Hepatocyte (in vitro differentiated cells): Measurements from ENCODE around the gene EPC2. TPM values are rescaled to one million over a fixed set of nuclear protein-coding genes. Genes with fewer than 3 reads are reported as not detected.

Experiments used
- DNase-seq: peaks from one replicate; pipeline ENCODE4 v3.0.0-alpha.2; 2016; ENCODE audit warnings: low spot score
- H2AFZ ChIP-seq: fragments of 200-600 bp; sonication (generic); 2 replicates; pipeline ENCODE4 v1.6.0; 2016; ENCODE audit warnings: antibody characterized with exemption, mild to moderate bottlenecking
- H3K27ac ChIP-seq: fragments of 200-600 bp; sonication (generic); 2 replicates; pipeline ENCODE4 v1.5.1; 2016; ENCODE audit warnings: mild to moderate bottlenecking
- H3K27me3 ChIP-seq: fragments of 200-600 bp; sonication (generic); 2 replicates; pipeline ENCODE4 v1.6.1; 2016
- H3K36me3 ChIP-seq: fragments of 200-600 bp; sonication (generic); replicated peaks from 2 replicates; pipeline ENCODE4 v1.5.1; 2016; ENCODE audit warnings: low read depth; ENCODE audit not compliant: insufficient read depth
- H3K4me1 ChIP-seq: fragments of 200-600 bp; sonication (generic); 2 replicates; pipeline ENCODE4 v1.5.1; 2016; ENCODE audit warnings: mild to moderate bottlenecking, moderate library complexity; ENCODE audit not compliant: insufficient read depth
- H3K4me2 ChIP-seq: fragments of 200-600 bp; sonication (generic); 2 replicates; pipeline ENCODE4 v1.6.0; 2016
- H3K4me3 ChIP-seq: fragments of 200-600 bp; sonication (generic); 2 replicates; pipeline ENCODE4 v1.5.1; 2016; ENCODE audit warnings: mild to moderate bottlenecking
- H3K79me2 ChIP-seq: fragments of 200-600 bp; sonication (generic); 2 replicates; pipeline ENCODE4 v1.6.0; 2017; ENCODE audit warnings: mild to moderate bottlenecking
- H3K9me2 ChIP-seq: fragments of 200-600 bp; sonication (generic); replicated peaks from 2 replicates; pipeline ENCODE4 v1.6.0; 2017; ENCODE audit warnings: mild to moderate bottlenecking; ENCODE audit not compliant: insufficient read depth
- H3K9me3 ChIP-seq: fragments of 200-600 bp; sonication (generic); 2 replicates; pipeline ENCODE4 v1.5.1; 2016; ENCODE audit warnings: low read depth, mild to moderate bottlenecking
- H4K20me1 ChIP-seq: fragments of 200-600 bp; sonication (generic); 2 replicates; pipeline ENCODE4 v1.6.0; 2016; ENCODE audit warnings: mild to moderate bottlenecking; ENCODE audit not compliant: insufficient read depth, poor library complexity, severe bottlenecking
- EZH2 ChIP-seq: fragments of 200-600 bp; sonication (generic); IDR thresholded peaks from 2 replicates; pipeline ENCODE4 v1.6.1; 2016; ENCODE audit warnings: antibody characterized with exemption, mild to moderate bottlenecking, borderline replicate concordance
- EZH2phosphoT487 ChIP-seq: fragments of 200-600 bp; sonication (generic); IDR thresholded peaks from one replicate; pipeline ENCODE4 v1.6.1; 2018; ENCODE audit warnings: antibody characterized with exemption, mild to moderate bottlenecking, low read depth, moderate library complexity; ENCODE audit not compliant: unreplicated experiment, severe bottlenecking
- WGBS: methylation state at CpG from one replicate; pipeline ENCODE4 v1.1.6; 2016; ENCODE audit warnings: low lambda C conversion rate; ENCODE audit errors: missing lambda C conversion rate; 5-methylcytosine and 5-hydroxymethylcytosine counted together
- polyA plus RNA-seq: library from polyadenylated mRNA; unstranded; fragments of >200 nt; fragmentation: Nextera tagmentation; extraction: Ambion mirVana; gene quantifications from 2 replicates; pipeline ENCODE4 v1.2.1, GENCODE V29; 2016
- total RNA-seq: library from RNA; depleted of rRNA; stranded (reverse); fragments of >200 nt; gene quantifications from 2 replicates; pipeline ENCODE4 v1.2.3, GENCODE V29; 2014
- TF ChIP-seq, protein P1 (sequence below): fragments of 200-600 bp; sonication (generic); IDR thresholded peaks from 2 replicates; pipeline ENCODE4 v1.5.1; 2016; ENCODE audit warnings: antibody characterized with exemption, mild to moderate bottlenecking; ENCODE audit not compliant: poor library complexity

EPC2 gene
- total and polyA plus RNA-seq, 2 experiments from 2014 or later, result 2.6 to 37.8 TPM

DNA sequence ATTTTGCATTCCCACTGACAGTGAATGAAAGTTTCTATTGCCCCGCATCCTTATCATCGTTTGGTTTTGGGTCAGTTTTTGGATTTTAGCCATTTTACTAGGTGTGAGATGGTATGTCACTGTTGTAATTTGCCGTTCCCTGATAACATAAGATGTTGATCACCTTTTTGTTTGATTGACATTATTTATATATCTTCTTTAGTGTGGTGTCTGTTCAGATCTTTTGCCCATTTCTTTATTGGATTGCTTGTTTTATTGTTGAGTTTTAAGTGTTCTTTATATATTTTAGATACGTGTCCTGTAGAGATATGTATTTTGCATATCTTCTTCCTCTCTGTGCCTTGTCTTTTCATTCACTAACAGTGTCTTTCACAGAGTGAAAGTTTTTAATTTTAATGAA is 55.3 kb downstream of the EPC2 start:
- peaks cover 12% of the 10 kb centered on the region for H4K20me1 ChIP-seq
- TF ChIP-seq EZH2phosphoT487, result no peak
- 85% methylated on average over 4 of the region's 4 CpGs for WGBS

DNA sequence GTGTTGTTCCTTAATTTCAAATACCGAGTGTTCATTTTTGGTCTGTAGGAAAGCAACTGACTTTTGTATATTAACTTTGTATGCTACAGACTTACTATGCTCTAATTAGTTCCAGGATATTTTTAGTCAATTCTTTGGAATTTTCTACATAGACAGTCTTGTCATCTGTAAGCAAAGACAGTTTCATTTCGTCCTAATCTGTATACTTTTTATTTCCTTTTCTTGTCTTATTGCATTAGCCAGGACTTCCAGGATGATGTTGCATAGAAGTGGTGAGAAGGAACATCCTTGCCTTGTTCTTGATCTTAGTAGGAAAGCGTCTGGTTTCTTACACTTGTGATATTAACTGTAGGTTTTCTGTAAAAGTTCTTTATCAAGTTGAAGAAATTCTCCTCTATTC is 56.5 kb downstream of the EPC2 start:
- Histone ChIP-seq H3K4me1 (no peaks in the 10 kb centered on the region), H3K4me2 (no peak overlapping the region), H2AFZ (no peak overlapping the region), H3K27ac (no peak overlapping the region), H3K9me2 (no peaks in the 10 kb centered on the region), H3K4me3 (no peak overlapping the region), H4K20me1 (peaks cover 12% of the 10 kb centered on the region), H3K27me3 (no peaks in the 10 kb centered on the region), H3K36me3 (peaks cover 2% of the 10 kb centered on the region), H3K79me2 (peaks cover 86% of the 10 kb centered on the region), H3K9me3 (peaks cover 11% of the 10 kb centered on the region)
- TF ChIP-seq EZH2phosphoT487 (no peak), EZH2 (no peak)
- TF ChIP-seq, protein P1, sequence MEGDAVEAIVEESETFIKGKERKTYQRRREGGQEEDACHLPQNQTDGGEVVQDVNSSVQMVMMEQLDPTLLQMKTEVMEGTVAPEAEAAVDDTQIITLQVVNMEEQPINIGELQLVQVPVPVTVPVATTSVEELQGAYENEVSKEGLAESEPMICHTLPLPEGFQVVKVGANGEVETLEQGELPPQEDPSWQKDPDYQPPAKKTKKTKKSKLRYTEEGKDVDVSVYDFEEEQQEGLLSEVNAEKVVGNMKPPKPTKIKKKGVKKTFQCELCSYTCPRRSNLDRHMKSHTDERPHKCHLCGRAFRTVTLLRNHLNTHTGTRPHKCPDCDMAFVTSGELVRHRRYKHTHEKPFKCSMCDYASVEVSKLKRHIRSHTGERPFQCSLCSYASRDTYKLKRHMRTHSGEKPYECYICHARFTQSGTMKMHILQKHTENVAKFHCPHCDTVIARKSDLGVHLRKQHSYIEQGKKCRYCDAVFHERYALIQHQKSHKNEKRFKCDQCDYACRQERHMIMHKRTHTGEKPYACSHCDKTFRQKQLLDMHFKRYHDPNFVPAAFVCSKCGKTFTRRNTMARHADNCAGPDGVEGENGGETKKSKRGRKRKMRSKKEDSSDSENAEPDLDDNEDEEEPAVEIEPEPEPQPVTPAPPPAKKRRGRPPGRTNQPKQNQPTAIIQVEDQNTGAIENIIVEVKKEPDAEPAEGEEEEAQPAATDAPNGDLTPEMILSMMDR, result no peak
- no peak for DNase-seq
- WGBS, result 100% methylated on average over 3 of the region's 3 CpGs

More for the DNA sequence above, 55.3 kb downstream of the EPC2 start:
- no peak for DNase-seq
- H3K27me3 ChIP-seq, result no peaks in the 10 kb centered on the region
- no peaks in the 10 kb centered on the region for H3K9me2 ChIP-seq
- H3K4me2 ChIP-seq, result no peak overlapping the region
- H3K4me3 ChIP-seq, result no peak overlapping the region
- H3K79me2 ChIP-seq, result peaks cover 90% of the 10 kb centered on the region
- H3K9me3 ChIP-seq, result peaks cover 11% of the 10 kb centered on the region
- no peak overlapping the region for H2AFZ ChIP-seq
- no peaks in the 10 kb centered on the region for H3K36me3 ChIP-seq
- H3K4me1 ChIP-seq, result no peaks in the 10 kb centered on the region
- H3K27ac ChIP-seq, result no peak overlapping the region

DNA sequence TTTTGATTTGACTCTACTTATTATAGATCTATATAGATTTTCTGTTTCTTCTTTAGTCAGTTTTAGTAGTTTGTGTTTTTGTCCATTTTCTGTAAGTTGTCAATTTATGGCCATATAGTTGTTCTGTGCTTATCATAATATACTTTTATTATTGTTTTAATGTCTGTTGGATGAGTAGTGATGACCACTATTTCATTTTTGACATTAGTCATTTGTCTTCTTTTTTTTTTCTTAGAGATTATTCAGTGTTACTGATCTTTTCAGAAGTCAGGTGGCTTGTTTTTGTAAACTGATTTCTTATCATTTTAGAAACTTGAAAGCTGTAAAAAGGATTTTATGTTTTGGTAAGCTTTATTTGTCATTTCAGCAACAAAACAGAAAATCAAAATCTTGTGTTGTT is 57.3 kb downstream of the EPC2 start:
- H3K4me2 ChIP-seq, result no peak overlapping the region
- no peak overlapping the region for H2AFZ ChIP-seq
- peaks cover 12% of the 10 kb centered on the region for H4K20me1 ChIP-seq
- H3K4me1 ChIP-seq, result no peaks in the 10 kb centered on the region
- peaks cover 85% of the 10 kb centered on the region for H3K79me2 ChIP-seq
- peaks cover 11% of the 10 kb centered on the region for H3K9me3 ChIP-seq
- H3K27ac ChIP-seq, result no peak overlapping the region
- H3K9me2 ChIP-seq, result no peaks in the 10 kb centered on the region
- TF ChIP-seq, protein P1, result no peak
- TF ChIP-seq EZH2phosphoT487 (no peak), EZH2 (no peak)
- no peak for DNase-seq
- H3K4me3 ChIP-seq, result no peak overlapping the region
- H3K27me3 ChIP-seq, result no peaks in the 10 kb centered on the region
- H3K36me3 ChIP-seq, result peaks cover 3% of the 10 kb centered on the region

DNA sequence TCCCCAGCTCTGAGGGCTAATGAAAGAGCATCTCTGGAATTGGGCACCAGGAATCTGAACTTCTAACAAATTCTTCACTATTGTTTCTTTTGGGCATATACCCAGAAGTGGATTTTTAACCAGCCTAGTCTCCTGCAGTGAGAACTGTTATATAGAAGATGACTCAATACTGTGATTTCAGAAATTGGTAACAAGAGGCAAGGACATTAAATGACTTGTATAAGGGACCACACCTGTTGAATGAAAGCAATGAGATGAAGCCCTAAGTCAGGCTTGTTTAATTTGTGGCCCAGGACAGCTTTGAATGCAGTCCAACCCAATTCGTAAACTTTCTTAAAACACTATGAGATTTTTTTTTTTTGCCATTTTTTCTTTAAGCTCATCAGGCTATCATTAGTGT is 57.9 kb downstream of the EPC2 start:
- Histone ChIP-seq H3K4me3 (no peak overlapping the region), H3K4me2 (no peak overlapping the region), H3K9me3 (peaks cover 14% of the 10 kb centered on the region), H3K27me3 (no peaks in the 10 kb centered on the region), H3K9me2 (no peaks in the 10 kb centered on the region), H3K36me3 (peaks cover 3% of the 10 kb centered on the region), H3K27ac (no peak overlapping the region), H4K20me1 (peaks cover 12% of the 10 kb centered on the region), H3K4me1 (no peaks in the 10 kb centered on the region), H2AFZ (no peak overlapping the region), H3K79me2 (peaks cover 85% of the 10 kb centered on the region)
- WGBS, result 96% methylated on average over 1 of the region's 1 CpG
- no peak for TF ChIP-seq EZH2
- TF ChIP-seq EZH2phosphoT487, result no peak
- TF ChIP-seq, protein P1, result no peak
- no peak for DNase-seq
